OCI-LY1 (cell line): ENCODE data around the gene TPSB2.

Experiments
- H2AFZ ChIP-seq: fragments of 200-600 bp; sonication (generic), shearing (Covaris generic); 2 replicates; pipeline ENCODE4 v1.6.0; 2014; ENCODE audit warnings: antibody characterized with exemption, mild to moderate bottlenecking, low read length
- H3F3A ChIP-seq: fragments of 200-600 bp; sonication (generic), shearing (Covaris generic); 2 replicates; pipeline ENCODE4 v1.6.0; 2014; ENCODE audit warnings: mild to moderate bottlenecking, antibody characterized with exemption, low read length, moderate library complexity; ENCODE audit not compliant: insufficient read depth
- H3K27ac ChIP-seq: fragments of 200-600 bp; sonication (generic); 2 replicates; pipeline ENCODE4 v1.5.1; 2014; ENCODE audit warnings: low read length, mixed run types, mild to moderate bottlenecking, low read depth; ENCODE audit not compliant: poor library complexity, severe bottlenecking
- H3K27me3 ChIP-seq: fragments of 200-600 bp; sonication (generic); 2 replicates; pipeline ENCODE4 v1.6.0; 2014; ENCODE audit warnings: antibody characterized with exemption, mild to moderate bottlenecking, low read length, moderate library complexity; ENCODE audit not compliant: insufficient read depth
- H3K36me3 ChIP-seq: fragments of 200-600 bp; sonication (generic); 2 replicates; pipeline ENCODE4 v1.6.1; 2014; ENCODE audit warnings: mild to moderate bottlenecking, antibody characterized with exemption, low read length, moderate library complexity, mixed read lengths; ENCODE audit not compliant: insufficient read depth
- H3K4me1 ChIP-seq: fragments of 200-600 bp; sonication (generic); 2 replicates; pipeline ENCODE4 v1.5.1; 2014; ENCODE audit warnings: mild to moderate bottlenecking, low read length, moderate library complexity; ENCODE audit not compliant: insufficient read depth, severe bottlenecking
- H3K4me2 ChIP-seq: fragments of 200-600 bp; sonication (generic), shearing (Covaris generic); 2 replicates; pipeline ENCODE4 v1.6.1; 2014; ENCODE audit warnings: low read length
- H3K4me3 ChIP-seq: fragments of 200-600 bp; sonication (generic); 2 replicates; pipeline ENCODE4 v1.5.1; 2014; ENCODE audit warnings: low read length, low read depth, mild to moderate bottlenecking, mixed read lengths; ENCODE audit not compliant: poor library complexity, severe bottlenecking
- H3K79me2 ChIP-seq: fragments of 200-600 bp; shearing (Covaris generic); 2 replicates; pipeline ENCODE4 v1.6.1; 2016; ENCODE audit warnings: mixed run types, low read length, mixed read lengths; ENCODE audit not compliant: insufficient read depth
- H3K9ac ChIP-seq: fragments of 200-600 bp; sonication (generic), shearing (Covaris generic); 2 replicates; pipeline ENCODE4 v1.6.1; 2014; ENCODE audit warnings: mild to moderate bottlenecking, low read length, mixed read lengths
- H3K9me2 ChIP-seq: fragments of 200-600 bp; sonication (generic), shearing (Covaris generic); 2 replicates; pipeline ENCODE4 v1.6.1; 2014; ENCODE audit warnings: low read depth, mild to moderate bottlenecking, low read length, mixed read lengths
- H3K9me3 ChIP-seq: fragments of 200-600 bp; shearing (Covaris generic); 2 replicates; pipeline ENCODE4 v1.6.1; 2014; ENCODE audit warnings: low read length, mixed read lengths
- H4K20me1 ChIP-seq: fragments of 200-600 bp; sonication (generic), shearing (Covaris generic); 2 replicates; pipeline ENCODE4 v1.6.0; 2016; ENCODE audit warnings: mild to moderate bottlenecking, low read length; ENCODE audit not compliant: insufficient read depth
- EZH2 ChIP-seq: fragments of 200-600 bp; sonication (generic), shearing (Covaris generic); IDR thresholded peaks from 2 replicates; pipeline ENCODE4 v1.8.0; 2017; ENCODE audit warnings: borderline replicate concordance, mixed run types, mild to moderate bottlenecking, antibody characterized with exemption, low read length, moderate library complexity, mixed read lengths
- TF ChIP-seq, protein P1 (sequence below): fragments of 200-600 bp; sonication (generic), shearing (Covaris generic); IDR thresholded peaks from 2 replicates; pipeline ENCODE4 v1.5.1; 2017; ENCODE audit warnings: mild to moderate bottlenecking, antibody characterized with exemption, low read length, moderate library complexity, mixed read lengths

TPSB2 gene

DNA sequence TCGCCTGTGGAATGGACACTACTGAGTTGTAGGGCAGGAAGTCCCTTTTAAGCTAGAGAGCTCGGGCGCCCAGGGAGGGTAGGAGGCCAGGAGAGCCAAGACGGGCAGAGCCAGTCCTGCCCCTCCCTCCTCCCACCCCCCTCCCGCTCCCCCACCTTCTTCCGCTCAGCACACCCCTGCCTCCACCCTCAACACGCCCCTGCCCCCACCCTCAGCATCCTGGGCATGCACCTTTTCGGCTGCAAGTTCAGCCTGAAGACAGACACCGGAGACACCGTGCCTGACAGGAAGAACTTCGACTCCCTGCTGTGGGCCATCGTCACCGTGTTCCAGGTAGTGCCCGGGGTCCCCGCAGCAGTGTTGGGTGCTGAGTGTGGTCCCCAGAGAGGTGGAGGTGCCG is 23.2 kb downstream of the TPSB2 start:
- Histone ChIP-seq H3K9me2 (no peaks in the 10 kb centered on the region), H3K27me3 (peaks cover 4% of the 10 kb centered on the region; the same call in 1 of the 2 replicates), H3K4me2 (no peak overlapping the region), H2AFZ (no peak overlapping the region), H4K20me1 (no peaks in the 10 kb centered on the region), H3K36me3 (no peaks in the 10 kb centered on the region), H3K79me2 (no peaks in the 10 kb centered on the region), H3F3A (no peaks in the 10 kb centered on the region), H3K27ac (no peak overlapping the region), H3K4me1 (no peaks in the 10 kb centered on the region), H3K4me3 (no peak overlapping the region), H3K9ac (no peak overlapping the region), H3K9me3 (no peaks in the 10 kb centered on the region)
- TF ChIP-seq, protein P1, sequence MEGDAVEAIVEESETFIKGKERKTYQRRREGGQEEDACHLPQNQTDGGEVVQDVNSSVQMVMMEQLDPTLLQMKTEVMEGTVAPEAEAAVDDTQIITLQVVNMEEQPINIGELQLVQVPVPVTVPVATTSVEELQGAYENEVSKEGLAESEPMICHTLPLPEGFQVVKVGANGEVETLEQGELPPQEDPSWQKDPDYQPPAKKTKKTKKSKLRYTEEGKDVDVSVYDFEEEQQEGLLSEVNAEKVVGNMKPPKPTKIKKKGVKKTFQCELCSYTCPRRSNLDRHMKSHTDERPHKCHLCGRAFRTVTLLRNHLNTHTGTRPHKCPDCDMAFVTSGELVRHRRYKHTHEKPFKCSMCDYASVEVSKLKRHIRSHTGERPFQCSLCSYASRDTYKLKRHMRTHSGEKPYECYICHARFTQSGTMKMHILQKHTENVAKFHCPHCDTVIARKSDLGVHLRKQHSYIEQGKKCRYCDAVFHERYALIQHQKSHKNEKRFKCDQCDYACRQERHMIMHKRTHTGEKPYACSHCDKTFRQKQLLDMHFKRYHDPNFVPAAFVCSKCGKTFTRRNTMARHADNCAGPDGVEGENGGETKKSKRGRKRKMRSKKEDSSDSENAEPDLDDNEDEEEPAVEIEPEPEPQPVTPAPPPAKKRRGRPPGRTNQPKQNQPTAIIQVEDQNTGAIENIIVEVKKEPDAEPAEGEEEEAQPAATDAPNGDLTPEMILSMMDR: no peak
- no peak for TF ChIP-seq EZH2

DNA sequence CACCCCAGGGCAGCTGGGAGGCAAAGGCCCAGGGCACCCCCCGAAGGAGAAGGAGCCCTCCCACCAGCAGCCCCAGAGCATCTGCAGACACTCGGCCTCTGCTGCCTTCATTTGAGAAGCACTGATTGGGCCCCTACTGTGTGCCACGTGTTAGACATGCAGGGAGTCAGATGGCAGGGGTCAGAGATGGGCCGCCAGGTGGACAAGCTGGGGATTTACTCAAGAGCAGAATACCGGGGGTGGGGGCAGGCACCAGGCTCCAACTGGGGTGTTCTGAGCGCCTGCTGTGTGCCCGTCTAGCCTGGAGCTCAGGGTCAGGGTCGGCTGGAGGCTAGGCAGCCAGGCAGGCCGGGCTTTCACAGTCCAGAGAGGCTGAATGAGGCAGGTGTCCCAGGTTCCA is 23.7 kb downstream of the TPSB2 start:
- no peaks in the 10 kb centered on the region for H3K9me3 ChIP-seq
- H4K20me1 ChIP-seq: no peaks in the 10 kb centered on the region
- no peaks in the 10 kb centered on the region for H3K9me2 ChIP-seq
- H3K4me1 ChIP-seq: no peaks in the 10 kb centered on the region
- no peaks in the 10 kb centered on the region for H3K36me3 ChIP-seq
- no peaks in the 10 kb centered on the region for H3F3A ChIP-seq
- TF ChIP-seq, protein P1: no peak
- no peak for TF ChIP-seq EZH2
- no peaks in the 10 kb centered on the region for H3K79me2 ChIP-seq
- H3K4me3 ChIP-seq: no peak overlapping the region
- H3K27me3 ChIP-seq: peaks cover 4% of the 10 kb centered on the region; the same call in 1 of the 2 replicates
- no peak overlapping the region for H2AFZ ChIP-seq
- H3K4me2 ChIP-seq: no peak overlapping the region
- no peak overlapping the region for H3K9ac ChIP-seq
- H3K27ac ChIP-seq: no peak overlapping the region

DNA sequence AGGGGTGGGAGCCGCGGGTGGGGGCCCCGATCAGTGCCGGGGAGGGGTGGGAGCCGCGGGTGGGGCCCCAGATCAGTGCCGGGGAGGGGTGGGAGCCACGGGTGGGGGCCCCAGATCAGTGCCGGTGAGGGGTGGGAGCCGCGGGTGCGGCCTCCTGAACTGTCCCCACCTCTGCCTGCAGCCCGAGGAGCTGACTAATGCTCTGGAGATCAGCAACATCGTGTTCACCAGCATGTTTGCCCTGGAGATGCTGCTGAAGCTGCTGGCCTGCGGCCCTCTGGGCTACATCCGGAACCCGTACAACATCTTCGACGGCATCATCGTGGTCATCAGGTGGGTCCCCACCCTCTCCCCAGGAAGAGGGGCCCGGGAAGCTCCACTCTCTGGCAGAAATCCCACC is 25.1 kb downstream of the TPSB2 start:
- no peaks in the 10 kb centered on the region for H3K9me3 ChIP-seq
- H3K36me3 ChIP-seq: no peaks in the 10 kb centered on the region
- no peaks in the 10 kb centered on the region for H3K9me2 ChIP-seq
- TF ChIP-seq EZH2: no peak
- TF ChIP-seq, protein P1: no peak
- peaks cover 4% of the 10 kb centered on the region; the same call in 1 of the 2 replicates for H3K27me3 ChIP-seq
- H3K9ac ChIP-seq: no peak overlapping the region
- no peaks in the 10 kb centered on the region for H4K20me1 ChIP-seq
- H2AFZ ChIP-seq: no peak overlapping the region
- H3F3A ChIP-seq: no peaks in the 10 kb centered on the region
- no peaks in the 10 kb centered on the region for H3K4me1 ChIP-seq
- no peak overlapping the region for H3K4me2 ChIP-seq
- H3K4me3 ChIP-seq: no peak overlapping the region
- H3K79me2 ChIP-seq: no peaks in the 10 kb centered on the region
- no peak overlapping the region for H3K27ac ChIP-seq
